ENCODE results near the gene TMEM91. TPM values are rescaled to one million over a fixed set of nuclear protein-coding genes. Genes with fewer than 3 reads are reported as not detected.

The TMEM91 gene
- total and polyA plus RNA-seq, 9 of the 15 experiments (the other 6 are each of a cell fraction or from before 2014, with no cell fraction given) = 1.2 to 5.2 (median 2.7) TPM

- ATAC-seq = no peak
- H3K9me3 ChIP-seq (replicated peaks; ENCODE audit: control insufficient read depth, insufficient read depth, low read depth, low read length) = no peaks in the 10 kb centered on the region
- ChIA-PET POLR2A (interaction anchor here (0.6 to 2.0 kb wide), 4 partner anchors 9 to 76 kb away, joined by 3 to 10 read pairs (median 3); partner anchors contain the start of gene B9D2), CTCF (ENCODE audit: low intra/inter-chr PET ratio) (no interaction called here)
- H4K20me1 ChIP-seq (replicated peaks; ENCODE audit: control insufficient read depth, insufficient read depth, low read length) = peaks cover 9% of the 10 kb centered on the region
- DNase-seq (ENCODE audit: extremely low read depth in 1 of 4, low spot score in 3 of 4) = no peak
- no peaks in the 10 kb centered on the region for H3K27me3 ChIP-seq (ENCODE audit: control insufficient read depth in 2 of 2, insufficient read depth in 2 of 2, low read length in 2 of 2)
- no peaks in the 10 kb centered on the region for H3K9me1 ChIP-seq (ENCODE audit: control insufficient read depth, insufficient read depth, low read length)
- TF ChIP-seq ZFP36 (IDR thresholded peaks at IDR 0.05; ENCODE audit: low read depth, low read length, partially characterized antibody) = peak; percentile 65
- no peak for TF ChIP-seq NR2F6 (CRISPR knock-in tag; IDR thresholded peaks at IDR 0.05)
- in situ Hi-C loops (cut with MboI) (no loop called here), intact Hi-C loops (cut with micrococcal nuclease) (no loop called here)
- H3K79me2 ChIP-seq (ENCODE audit: control insufficient read depth, insufficient read depth, low read length) = peaks cover 44% of the 10 kb centered on the region
- no peak overlapping the region for H3K27ac ChIP-seq (ENCODE audit: extremely low read depth, low read depth, low read length)
- H3K4me2 ChIP-seq (ENCODE audit: insufficient read depth, low read length) = no peak overlapping the region
- H3K4me3 ChIP-seq = no peak overlapping the region
- peaks cover 6 to 45% of the 10 kb centered on the region in 2 experiments for H3K4me1 ChIP-seq (replicated peaks in 1 of 2; ENCODE audit: control insufficient read depth in 2 of 2, insufficient read depth in 2 of 2, low read length in 2 of 2)
- peaks cover 14% of the 10 kb centered on the region for H3K36me3 ChIP-seq (ENCODE audit: control insufficient read depth, insufficient read depth, low read length)
- BruUV-seq (replicated peaks) = no TSS peak
- 64% methylated on average over 1 of the region's 1 CpG for WGBS (ENCODE audit: insufficient coverage, low coverage, missing lambda C conversion rate)
- no peak overlapping the region for H2AFZ ChIP-seq (ENCODE audit: low read depth, low read length)
- H3K9ac ChIP-seq (ENCODE audit: insufficient read depth in 1 of 2, low read depth in 2 of 2, low read length in 2 of 2) = no peak overlapping the region; a peak in 1 of 4 replicates
- FAIRE-seq = no peak
Measured at GRCh38 chr19:41355035-41355434, 21.3 kb upstream of the TMEM91 start.

DNA sequence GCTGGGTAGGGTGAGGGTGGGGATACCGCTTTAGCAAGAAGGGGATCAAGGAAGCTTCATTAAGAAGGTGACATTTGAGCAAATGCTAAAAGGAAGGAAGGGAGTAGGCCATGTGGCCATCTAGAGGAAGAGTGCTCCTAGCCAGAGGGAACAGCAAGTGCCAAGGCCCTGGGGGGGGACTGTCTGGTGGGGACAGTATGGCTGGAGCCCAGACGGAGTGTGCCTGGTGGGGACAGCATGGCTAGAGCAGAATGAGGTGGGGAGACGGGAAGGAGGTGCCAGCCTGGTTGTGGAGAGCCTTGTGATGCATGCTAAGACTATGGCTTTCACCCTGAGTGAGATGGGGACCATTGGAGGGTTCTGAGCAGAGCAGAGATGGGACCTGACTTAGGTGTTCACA is 20.5 kb upstream of the TMEM91 start:
- intact Hi-C loops (cut with micrococcal nuclease) (no loop called here), in situ Hi-C loops (cut with MboI) (no loop called here)
- POLR2A ChIA-PET = interaction anchor here (0.8 to 2.0 kb wide), 4 partner anchors 8 to 251 kb away, joined by 3 to 10 read pairs (median 3); partner anchors contain the start of gene B9D2
- Histone ChIP-seq H3K36me3 (ENCODE audit: control insufficient read depth, insufficient read depth, low read length) (peaks cover 10% of the 10 kb centered on the region; the same call in 2 of the 3 replicates), H3K4me2 (ENCODE audit: insufficient read depth, low read length) (no peak overlapping the region), H3K27me3 (ENCODE audit: control insufficient read depth in 2 of 2, insufficient read depth in 2 of 2, low read length in 2 of 2) (no peaks in the 10 kb centered on the region), H3K9ac (ENCODE audit: insufficient read depth in 1 of 2, low read depth in 2 of 2, low read length in 2 of 2) (peak overlapping the region in 1 of 2 experiments; percentile 63; a peak in 1 of 4 replicates), H3K9me1 (ENCODE audit: control insufficient read depth, insufficient read depth, low read length) (no peaks in the 10 kb centered on the region), H3K9me3 (replicated peaks; ENCODE audit: control insufficient read depth, insufficient read depth, low read depth, low read length) (no peaks in the 10 kb centered on the region), H3K27ac (ENCODE audit: extremely low read depth, low read depth, low read length) (peak overlapping the region; percentile 38; the same call in 1 of the 3 replicates), H3K4me1 (replicated peaks in 1 of 2; ENCODE audit: control insufficient read depth in 2 of 2, insufficient read depth in 2 of 2, low read length in 2 of 2) (peaks cover 5 to 40% of the 10 kb centered on the region in 2 experiments; a peak in 4 of 5 replicates), H4K20me1 (replicated peaks; ENCODE audit: control insufficient read depth, insufficient read depth, low read length) (peaks cover 5% of the 10 kb centered on the region), H2AFZ (ENCODE audit: low read depth, low read length) (no peak overlapping the region), H3K4me3 (no peak overlapping the region), H3K79me2 (ENCODE audit: control insufficient read depth, insufficient read depth, low read length) (peaks cover 37% of the 10 kb centered on the region)
- FAIRE-seq (no peak), DNase-seq (ENCODE audit: extremely low read depth in 1 of 4, low spot score in 3 of 4) (no peak), ATAC-seq (no peak)
- TF ChIP-seq POLR2A (conservative IDR thresholded peaks at IDR 0.05) (peak; percentile 19; the same call in 1 of the 2 replicates), HMG20B (CRISPR knock-in tag; IDR thresholded peaks at IDR 0.05) (no peak)
- CTCF ChIA-PET (ENCODE audit: low intra/inter-chr PET ratio) = no interaction called here
- WGBS (ENCODE audit: insufficient coverage, low coverage, missing lambda C conversion rate) = 63% methylated on average over 3 of the region's 3 CpGs
- no TSS peak for BruUV-seq (replicated peaks)

Measured in K562 (cell line).